ENCODE data around the gene DYSF. TPM values are rescaled to one million over a fixed set of nuclear protein-coding genes. Genes with fewer than 3 reads are reported as not detected.

The DYSF gene
- total RNA-seq, 1 donor from 2014 or later = 11.1 TPM

- no peak for TF ChIP-seq CTCF (IDR thresholded peaks at IDR 0.05; ENCODE audit: partially characterized antibody, unreplicated experiment)
- no peak overlapping the region for H3K27ac Mint-ChIP-seq (ENCODE audit: unreplicated experiment)
- H3K9me3 Mint-ChIP-seq (ENCODE audit: unreplicated experiment) = peaks cover 7% of the 10 kb centered on the region
- peaks cover 18% of the 10 kb centered on the region for H3K36me3 Mint-ChIP-seq (ENCODE audit: unreplicated experiment)
- H3K27me3 Mint-ChIP-seq (ENCODE audit: unreplicated experiment) = peaks cover 1% of the 10 kb centered on the region
- no peak for DNase-seq
- no peak overlapping the region for H3K4me3 Mint-ChIP-seq (ENCODE audit: unreplicated experiment)
- H3K4me1 Mint-ChIP-seq (ENCODE audit: low read depth, unreplicated experiment) = peaks cover 17% of the 10 kb centered on the region
These were observed 93.5 kb downstream of the DYSF start for GRCh38 chr2:71546777-71547281.

- Mint-ChIP-seq H3K9me3 (ENCODE audit: unreplicated experiment) (peaks cover 6% of the 10 kb centered on the region), H3K4me1 (ENCODE audit: low read depth, unreplicated experiment) (peaks cover 17% of the 10 kb centered on the region), H3K27me3 (ENCODE audit: unreplicated experiment) (peaks cover 3% of the 10 kb centered on the region), H3K27ac (ENCODE audit: unreplicated experiment) (peak overlapping the region; percentile 62), H3K4me3 (ENCODE audit: unreplicated experiment) (no peak overlapping the region), H3K36me3 (ENCODE audit: unreplicated experiment) (peaks cover 18% of the 10 kb centered on the region)
- TF ChIP-seq CTCF (IDR thresholded peaks at IDR 0.05; ENCODE audit: partially characterized antibody, unreplicated experiment) = no peak
- no peak for DNase-seq
These were observed 94.4 kb downstream of the DYSF start for GRCh38 chr2:71547616-71548285.

- peak; percentile 91 for TF ChIP-seq CTCF (IDR thresholded peaks at IDR 0.05; ENCODE audit: partially characterized antibody, unreplicated experiment)
- peak overlapping the region; percentile 66 for H3K27ac Mint-ChIP-seq (ENCODE audit: unreplicated experiment)
- peaks cover 6% of the 10 kb centered on the region for H3K9me3 Mint-ChIP-seq (ENCODE audit: unreplicated experiment)
- no peak overlapping the region for H3K4me3 Mint-ChIP-seq (ENCODE audit: unreplicated experiment)
- H3K27me3 Mint-ChIP-seq (ENCODE audit: unreplicated experiment) = peaks cover 3% of the 10 kb centered on the region
- peaks cover 16% of the 10 kb centered on the region for H3K36me3 Mint-ChIP-seq (ENCODE audit: unreplicated experiment)
- peak; percentile 84 for DNase-seq
- H3K4me1 Mint-ChIP-seq (ENCODE audit: low read depth, unreplicated experiment) = peaks cover 17% of the 10 kb centered on the region
These were observed 95.5 kb downstream of the DYSF start for GRCh38 chr2:71548646-71549425.

GRCh38 chr2:71550801-71551630 lies 97.7 kb downstream of the DYSF start:
- H3K9me3 Mint-ChIP-seq (ENCODE audit: unreplicated experiment) = peaks cover 6% of the 10 kb centered on the region
- peaks cover 5% of the 10 kb centered on the region for H3K27me3 Mint-ChIP-seq (ENCODE audit: unreplicated experiment)
- no peak for DNase-seq
- no peak overlapping the region for H3K27ac Mint-ChIP-seq (ENCODE audit: unreplicated experiment)
- TF ChIP-seq CTCF (IDR thresholded peaks at IDR 0.05; ENCODE audit: partially characterized antibody, unreplicated experiment) = no peak
- H3K4me1 Mint-ChIP-seq (ENCODE audit: low read depth, unreplicated experiment) = peaks cover 17% of the 10 kb centered on the region
- H3K4me3 Mint-ChIP-seq (ENCODE audit: unreplicated experiment) = peak overlapping the region; percentile 38
- peaks cover 11% of the 10 kb centered on the region for H3K36me3 Mint-ChIP-seq (ENCODE audit: unreplicated experiment)
